ENCODE results near the gene CYP1A2. TPM values are rescaled to one million over a fixed set of nuclear protein-coding genes. Genes with fewer than 3 reads are reported as not detected.

Gene CYP1A2
- total RNA-seq, 2 donors from 2014 or later, result not detected

DNA sequence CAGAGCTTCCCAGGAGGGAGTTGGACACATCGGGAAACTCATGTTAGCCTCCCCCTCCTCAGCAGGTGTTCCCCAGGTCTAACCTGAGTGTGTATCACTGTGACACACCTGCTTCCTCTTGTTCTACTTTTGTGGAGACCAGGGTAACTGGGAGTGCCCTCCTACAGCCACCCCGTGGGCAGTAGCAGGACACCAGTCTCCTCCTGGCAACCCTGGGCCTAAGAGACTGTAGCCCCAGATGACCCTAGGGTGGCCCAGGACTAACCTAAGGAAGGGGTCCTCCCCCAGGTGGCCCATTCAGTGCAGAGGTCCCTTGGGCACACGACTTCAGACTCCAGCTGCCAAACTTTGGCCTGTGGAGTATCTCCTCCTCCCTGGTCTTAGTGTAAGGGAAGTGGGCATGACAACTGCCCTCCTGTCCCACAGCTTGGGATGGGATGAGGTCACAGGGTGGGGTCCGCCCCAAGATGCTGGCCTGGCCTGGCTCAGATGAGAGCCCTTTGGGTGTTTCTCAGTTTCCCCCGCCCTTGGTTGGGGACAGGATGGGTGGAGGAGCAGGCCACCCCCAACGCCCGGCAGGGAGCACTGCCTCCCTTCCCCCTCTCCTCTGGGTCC lies 38.0 kb downstream of the CYP1A2 start:
- Histone ChIP-seq H3K27ac (peak overlapping the region; percentile 91 to 92), H3K9me3 (no peaks in the 10 kb centered on the region), H3K4me3 (no peak overlapping the region), H3K27me3 (no peaks in the 10 kb centered on the region), H3K36me3 (no peaks in the 10 kb centered on the region), H3K4me1 (peaks cover 0 to 93% of the 10 kb centered on the region in 2 donors)
- TF ChIP-seq, protein P1, sequence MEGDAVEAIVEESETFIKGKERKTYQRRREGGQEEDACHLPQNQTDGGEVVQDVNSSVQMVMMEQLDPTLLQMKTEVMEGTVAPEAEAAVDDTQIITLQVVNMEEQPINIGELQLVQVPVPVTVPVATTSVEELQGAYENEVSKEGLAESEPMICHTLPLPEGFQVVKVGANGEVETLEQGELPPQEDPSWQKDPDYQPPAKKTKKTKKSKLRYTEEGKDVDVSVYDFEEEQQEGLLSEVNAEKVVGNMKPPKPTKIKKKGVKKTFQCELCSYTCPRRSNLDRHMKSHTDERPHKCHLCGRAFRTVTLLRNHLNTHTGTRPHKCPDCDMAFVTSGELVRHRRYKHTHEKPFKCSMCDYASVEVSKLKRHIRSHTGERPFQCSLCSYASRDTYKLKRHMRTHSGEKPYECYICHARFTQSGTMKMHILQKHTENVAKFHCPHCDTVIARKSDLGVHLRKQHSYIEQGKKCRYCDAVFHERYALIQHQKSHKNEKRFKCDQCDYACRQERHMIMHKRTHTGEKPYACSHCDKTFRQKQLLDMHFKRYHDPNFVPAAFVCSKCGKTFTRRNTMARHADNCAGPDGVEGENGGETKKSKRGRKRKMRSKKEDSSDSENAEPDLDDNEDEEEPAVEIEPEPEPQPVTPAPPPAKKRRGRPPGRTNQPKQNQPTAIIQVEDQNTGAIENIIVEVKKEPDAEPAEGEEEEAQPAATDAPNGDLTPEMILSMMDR (IDR thresholded peaks at IDR 0.05), result no peak
- no peak for DNase-seq (ENCODE audit: low spot score)

DNA sequence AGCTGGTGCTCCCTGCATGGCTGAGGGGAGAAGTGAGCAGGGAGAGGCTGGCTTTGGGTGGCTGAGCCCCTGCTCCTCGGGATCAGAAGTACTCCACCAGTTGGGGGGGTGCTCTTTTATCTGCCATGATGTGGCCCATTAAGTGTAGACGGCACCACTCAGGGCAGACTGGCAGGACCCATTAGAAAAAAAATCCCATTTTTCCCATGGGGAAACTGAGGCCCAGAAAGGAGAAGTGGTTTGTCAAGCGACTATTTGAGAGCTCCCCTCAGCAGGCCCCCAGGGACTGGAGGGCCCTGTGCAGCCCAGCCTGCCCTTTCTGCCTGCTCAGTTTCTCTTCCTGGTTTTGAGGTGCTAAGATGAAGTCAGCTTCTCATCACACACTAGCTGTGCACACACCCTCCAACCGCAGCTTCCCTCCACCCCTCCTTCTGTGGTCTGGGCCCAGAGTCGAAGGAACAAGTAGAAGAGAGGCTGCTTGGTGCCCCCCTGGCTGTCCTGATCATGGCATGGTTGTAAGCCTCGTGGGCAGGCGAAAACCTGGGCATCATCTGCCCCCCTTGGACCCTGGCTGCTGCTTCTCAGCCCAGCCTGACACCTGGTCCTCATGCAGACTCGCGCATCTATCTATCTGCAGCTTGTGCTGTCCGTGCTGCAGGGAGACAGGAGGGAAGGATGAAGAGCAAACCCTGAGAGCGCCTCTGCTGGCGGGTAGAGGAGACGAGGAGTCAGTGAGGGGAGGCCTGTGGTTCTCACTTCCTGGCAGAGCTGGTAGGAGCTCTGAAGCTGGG lies 38.8 kb downstream of the CYP1A2 start:
- H3K4me3 ChIP-seq, result no peak overlapping the region
- DNase-seq (ENCODE audit: low spot score), result peak; percentile 84
- no peaks in the 10 kb centered on the region for H3K27me3 ChIP-seq
- peak overlapping the region; percentile 91 to 92 for H3K27ac ChIP-seq
- no peaks in the 10 kb centered on the region for H3K9me3 ChIP-seq
- TF ChIP-seq, protein P1 (IDR thresholded peaks at IDR 0.05), result peak in 1 of 2 donors; percentile 62
- no peaks in the 10 kb centered on the region for H3K36me3 ChIP-seq
- peaks cover 0 to 100% of the 10 kb centered on the region in 2 donors for H3K4me1 ChIP-seq

DNA sequence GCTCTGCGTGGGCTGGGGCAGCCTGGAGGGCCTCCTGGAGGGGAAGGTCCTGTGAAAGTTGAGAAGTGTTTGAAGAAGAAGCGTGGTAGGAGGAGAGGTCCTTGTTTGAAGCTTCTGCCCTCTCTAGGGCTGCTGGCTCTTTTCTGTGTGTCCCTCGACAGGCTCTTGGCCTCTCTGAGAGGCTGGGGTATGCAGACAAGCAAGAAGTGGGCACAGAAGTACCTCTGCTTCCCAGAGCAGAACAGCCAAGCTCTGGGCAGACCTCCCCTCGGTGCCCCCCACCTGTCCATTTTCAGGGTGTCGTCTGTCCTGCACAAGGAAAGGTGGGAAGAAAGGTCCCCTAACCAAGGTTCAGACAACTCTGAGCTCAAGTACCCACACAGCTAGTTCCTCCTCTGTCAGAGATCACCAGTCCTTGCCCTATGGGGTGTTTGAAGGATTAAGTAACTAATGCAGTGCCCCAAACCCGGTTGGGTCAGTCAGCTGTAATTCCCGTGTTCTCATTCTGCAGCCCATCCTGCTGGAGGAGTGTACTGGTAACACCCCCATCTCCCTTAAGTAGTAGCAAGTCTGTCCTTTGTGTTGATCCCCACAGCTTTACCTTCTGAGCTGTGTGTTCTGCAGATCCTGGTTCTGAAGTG lies 39.5 kb downstream of the CYP1A2 start:
- H3K27me3 ChIP-seq, result no peaks in the 10 kb centered on the region
- peaks cover 0 to 100% of the 10 kb centered on the region in 2 donors for H3K4me1 ChIP-seq
- no peak for DNase-seq (ENCODE audit: low spot score)
- H3K4me3 ChIP-seq, result no peak overlapping the region
- no peaks in the 10 kb centered on the region for H3K36me3 ChIP-seq
- TF ChIP-seq, protein P1 (IDR thresholded peaks at IDR 0.05), result no peak
- peak overlapping the region; percentile 91 to 92 for H3K27ac ChIP-seq
- no peaks in the 10 kb centered on the region for H3K9me3 ChIP-seq

DNA sequence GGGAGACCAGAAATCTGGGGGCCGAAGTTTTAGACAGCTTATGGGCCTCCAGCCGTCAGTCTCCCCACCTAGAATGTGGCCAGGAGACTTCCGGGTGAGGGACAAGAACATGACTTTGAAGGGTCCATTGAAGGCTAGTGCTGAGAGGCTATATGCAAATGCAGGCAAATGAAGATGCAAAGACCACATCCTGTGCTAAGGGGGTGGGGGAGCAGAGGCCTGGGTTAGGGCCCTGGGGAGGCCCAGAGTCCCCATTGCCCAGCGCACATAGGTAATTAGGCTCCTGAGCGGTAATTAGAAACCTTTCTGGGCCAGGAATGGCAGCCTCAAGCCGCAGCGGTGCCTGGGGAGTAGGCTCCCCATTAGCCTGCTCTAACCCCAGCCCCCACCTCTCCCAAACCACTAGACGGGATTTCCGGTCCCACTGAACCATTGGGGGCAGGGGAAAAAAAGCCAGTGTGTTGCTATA lies 40.1 kb downstream of the CYP1A2 start:
- no peak for DNase-seq (ENCODE audit: low spot score)
- H3K27me3 ChIP-seq, result no peaks in the 10 kb centered on the region
- peak overlapping the region; percentile 91 to 92 for H3K27ac ChIP-seq
- peaks cover 0 to 100% of the 10 kb centered on the region in 2 donors for H3K4me1 ChIP-seq
- H3K36me3 ChIP-seq, result no peaks in the 10 kb centered on the region
- no peaks in the 10 kb centered on the region for H3K9me3 ChIP-seq
- TF ChIP-seq, protein P1 (IDR thresholded peaks at IDR 0.05), result no peak
- H3K4me3 ChIP-seq, result peak overlapping the region in 1 of 2 donors; percentile 12

DNA sequence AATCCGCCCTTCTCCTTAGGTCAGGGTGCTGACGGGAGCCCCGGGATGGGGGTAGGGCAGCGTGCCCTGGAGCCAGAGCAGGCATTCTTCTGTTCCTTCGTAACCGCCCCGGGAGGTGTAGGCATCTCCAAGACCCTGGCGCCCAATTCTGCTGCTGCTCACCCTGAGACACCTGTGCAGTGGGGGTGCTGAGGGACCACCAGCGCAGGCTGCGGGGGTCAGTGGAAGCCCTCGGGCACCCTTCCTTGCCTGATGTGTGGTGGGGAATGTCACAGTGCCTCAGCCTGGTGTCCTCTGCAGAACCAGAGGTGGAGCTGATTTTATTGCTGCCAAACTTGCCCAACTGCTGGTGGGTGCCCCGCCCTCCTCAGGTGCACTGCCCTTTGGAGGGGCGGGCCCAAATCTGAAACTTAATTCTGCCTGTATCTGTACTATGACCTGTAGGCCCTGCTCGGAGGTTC lies 40.6 kb downstream of the CYP1A2 start:
- peak overlapping the region; percentile 91 to 92 for H3K27ac ChIP-seq
- no peaks in the 10 kb centered on the region for H3K36me3 ChIP-seq
- TF ChIP-seq, protein P1 (IDR thresholded peaks at IDR 0.05), result no peak
- peaks cover 0 to 98% of the 10 kb centered on the region in 2 donors for H3K4me1 ChIP-seq
- peak overlapping the region in 1 of 2 donors; percentile 12 for H3K4me3 ChIP-seq
- no peaks in the 10 kb centered on the region for H3K27me3 ChIP-seq
- no peaks in the 10 kb centered on the region for H3K9me3 ChIP-seq
- no peak for DNase-seq (ENCODE audit: low spot score)

Measured in right atrium auricular region (tissue), 2 donors.